Activated CD4-positive, alpha-beta T cell treated with anti-CD3 and anti-CD28 coated beads for 1 hour (primary cell): ENCODE data around the gene PRRX2.
A peak's percentile ranks its signal among the peaks of the same experiment; 100 is the strongest.
"Not testable (repeated sequence)": the region's sequence is repeated elsewhere in the genome, so short reads cannot be mapped to it uniquely, and the experiment has no call there.

Source experiments
- DNase-seq: peaks from one replicate; pipeline ENCODE4 v3.0.0-alpha.2; 2020

The PRRX2 gene

DNA sequence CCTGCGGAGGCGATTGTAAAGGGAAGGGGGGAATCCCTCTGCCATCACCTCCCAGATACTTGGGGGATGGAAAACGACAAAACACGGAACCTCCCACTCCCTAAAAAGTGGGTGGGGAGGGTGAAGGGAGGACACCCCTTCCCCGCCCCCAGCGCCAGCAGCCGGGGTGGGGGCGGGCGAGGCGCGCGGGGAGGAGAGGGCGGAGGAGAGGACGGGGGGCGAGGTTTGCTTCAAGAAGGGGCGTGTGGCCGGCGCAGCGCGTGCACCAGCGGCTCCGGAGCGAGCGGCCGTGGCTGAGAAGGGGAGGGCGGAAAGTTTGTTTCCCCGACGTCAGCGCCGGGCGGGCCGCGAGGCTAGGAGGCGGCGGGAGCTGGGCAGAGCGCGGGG is at the start of gene PRRX2:
Gene PRRX2, plus strand, starts transcription at position 259 of the 387 bp plus-strand sequence. CDS start 221 bp downstream, outside the sequence.
- peak; percentile 39 for DNase-seq

DNA sequence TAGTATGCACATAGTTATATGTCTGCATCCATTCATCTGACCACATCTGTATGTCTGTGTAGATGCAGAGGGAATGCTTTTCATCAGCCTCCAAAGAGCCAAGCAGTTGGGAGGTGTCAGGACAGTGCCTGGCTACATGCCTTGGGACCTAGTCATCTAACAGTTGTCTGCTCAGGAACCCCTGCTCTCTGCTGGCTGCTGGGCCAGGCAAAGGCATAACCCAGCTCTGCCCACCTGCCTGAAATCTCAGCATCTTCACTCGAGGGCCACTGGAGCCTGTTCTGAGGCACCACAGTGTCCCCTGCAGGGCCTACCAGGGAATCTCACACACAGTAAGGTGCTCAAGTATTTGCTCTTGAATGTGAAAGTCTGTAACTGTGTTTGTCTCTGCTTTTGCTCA is 48.3 kb upstream of the PRRX2 start:
- no peak for DNase-seq

DNA sequence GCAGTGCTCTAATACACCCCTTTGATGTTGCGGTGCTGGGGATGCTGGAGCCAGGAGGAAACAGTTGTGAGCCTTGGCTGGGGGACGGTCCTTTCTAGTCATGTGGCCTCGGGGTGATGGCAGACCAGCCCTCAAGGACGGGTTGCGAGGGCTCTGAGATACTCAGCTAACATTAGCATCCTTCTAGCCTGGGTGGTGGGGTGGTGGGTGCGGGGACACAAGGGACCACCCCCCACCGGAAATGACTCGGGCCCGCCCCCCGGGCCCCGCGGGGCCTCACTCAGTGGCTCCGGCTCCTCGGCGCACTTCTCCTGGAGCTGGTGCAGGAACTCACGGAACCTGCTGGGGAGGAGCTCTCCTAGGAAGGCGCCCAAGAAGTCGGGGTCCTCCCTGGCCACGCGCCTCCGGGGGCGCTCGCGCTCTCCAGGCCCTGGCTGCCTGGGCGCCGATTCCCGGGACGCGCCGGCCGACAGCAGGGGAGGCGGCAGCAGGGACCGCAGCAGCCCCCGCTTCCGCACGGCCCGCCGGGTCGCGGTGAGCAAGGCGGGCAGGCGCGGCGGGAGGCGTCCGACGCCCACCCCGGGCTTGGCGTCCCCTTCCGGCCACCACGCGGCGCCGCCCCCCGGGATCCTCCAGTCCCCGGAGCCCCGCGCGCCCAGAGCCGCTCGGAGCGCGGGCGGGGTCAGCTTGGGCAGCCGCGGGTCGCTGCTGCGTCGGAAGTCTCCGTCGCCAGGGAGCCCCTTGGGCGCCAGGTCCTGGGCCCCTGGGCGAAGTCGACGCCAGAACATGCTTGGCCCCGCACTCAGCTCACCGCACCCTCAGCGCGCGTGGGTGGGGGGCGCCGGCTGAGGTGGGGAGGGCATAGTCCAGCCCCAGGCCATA is 45.4 kb upstream of the PRRX2 start:
- no peak for DNase-seq

DNA sequence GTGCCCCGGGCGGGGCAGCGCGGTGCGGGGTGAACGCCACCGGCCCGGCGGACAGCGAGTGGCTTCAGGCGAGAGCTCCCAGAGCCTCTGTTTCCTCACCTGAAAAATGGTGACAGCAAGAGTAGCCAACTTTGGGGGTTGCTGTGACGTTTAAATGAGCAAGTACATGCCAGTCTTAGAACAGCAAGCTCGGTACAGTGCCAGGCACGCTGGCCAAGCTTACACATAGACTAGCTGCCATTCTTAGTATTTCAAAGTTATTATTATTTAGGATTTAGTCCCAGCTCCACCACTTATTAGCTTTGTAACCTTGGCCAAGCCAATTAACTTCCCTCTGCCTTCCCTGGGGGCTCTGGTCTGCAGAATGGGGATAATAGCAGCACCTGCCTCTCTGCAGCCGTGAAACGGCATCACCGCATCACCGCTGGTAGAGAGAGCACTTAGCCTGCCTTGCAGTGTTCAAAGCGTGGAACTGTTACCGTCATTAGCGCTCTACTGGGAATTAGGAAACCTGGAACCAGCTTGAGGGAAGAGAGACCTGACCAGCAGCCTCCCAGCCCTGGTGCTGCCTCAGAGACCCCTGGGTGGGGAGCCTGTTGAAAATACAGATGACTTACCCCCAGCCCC is 44.7 kb upstream of the PRRX2 start, which contains the start of gene C9orf50:
Gene C9orf50, minus strand, starts transcription at position 433 of the 627 bp plus-strand sequence. CDS start 527 bp downstream, outside the sequence.
- no peak for DNase-seq

DNA sequence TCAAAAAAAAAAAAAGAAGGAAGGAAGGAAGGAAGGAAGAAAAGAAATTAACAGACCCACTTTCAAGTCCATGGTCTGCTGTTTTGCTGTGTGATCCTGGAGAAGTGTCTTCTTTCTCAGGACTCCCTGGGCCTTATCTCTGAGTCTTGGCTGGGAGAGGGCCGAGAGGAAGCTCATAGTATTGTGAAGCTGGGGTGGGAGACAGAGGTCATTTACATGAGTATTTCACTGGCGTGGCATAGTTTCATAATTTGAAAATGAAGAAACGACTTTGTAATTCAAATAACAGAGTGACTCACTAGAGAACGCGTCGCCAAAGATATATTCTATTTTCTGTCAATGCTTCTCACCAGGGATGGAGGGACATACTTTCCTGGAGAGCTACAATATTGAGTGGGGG is 42.1 kb upstream of the PRRX2 start:
- DNase-seq = no peak

DNA sequence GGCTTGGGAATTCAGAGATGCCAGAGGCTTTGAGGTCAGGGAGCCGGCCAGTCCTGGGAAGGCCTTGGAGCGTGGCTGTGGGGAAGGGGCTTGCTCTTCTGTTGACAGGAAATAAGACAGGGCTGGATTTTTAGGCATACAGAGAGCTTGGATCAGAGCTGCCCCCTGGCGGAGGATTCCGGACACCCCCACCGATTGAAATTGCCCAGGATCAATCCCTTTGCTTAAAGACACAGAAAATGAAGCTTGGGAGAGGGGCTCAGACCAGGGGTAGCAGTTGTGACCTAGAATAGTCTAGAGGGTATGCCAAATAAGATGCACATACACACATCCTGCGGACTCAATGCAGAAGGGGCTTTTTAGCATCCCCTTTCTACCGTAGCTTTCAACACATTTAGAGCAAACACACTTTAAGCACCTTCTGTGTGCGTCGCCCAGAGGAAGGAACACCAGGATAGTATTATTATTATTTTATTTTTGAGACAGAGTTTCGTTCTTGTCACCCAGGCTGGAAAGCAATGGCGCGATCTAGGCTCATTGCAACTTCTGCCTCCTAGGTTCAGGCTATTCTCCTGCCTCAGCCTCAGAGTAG is 41.2 kb upstream of the PRRX2 start:
- DNase-seq = peak; percentile 48

DNA sequence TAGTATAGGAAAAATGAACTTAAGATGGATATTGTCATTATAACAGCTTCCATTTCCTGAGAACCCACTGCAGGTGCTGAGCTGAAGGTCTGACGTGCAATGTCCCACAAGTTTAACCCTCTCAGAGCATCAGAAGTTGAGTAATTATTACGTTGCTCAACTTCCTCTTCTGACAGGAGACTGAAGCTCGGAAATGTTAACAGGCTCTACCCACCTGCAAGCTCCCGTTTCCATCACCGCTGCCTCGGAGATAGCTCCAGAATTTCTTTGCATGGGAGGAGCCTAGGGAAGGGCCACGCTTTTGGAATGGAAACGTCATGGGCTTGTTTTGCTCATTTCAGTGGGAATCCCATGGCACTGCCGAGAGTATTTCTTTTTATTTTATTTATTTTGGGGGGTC is 40.5 kb upstream of the PRRX2 start:
- DNase-seq = no peak

DNA sequence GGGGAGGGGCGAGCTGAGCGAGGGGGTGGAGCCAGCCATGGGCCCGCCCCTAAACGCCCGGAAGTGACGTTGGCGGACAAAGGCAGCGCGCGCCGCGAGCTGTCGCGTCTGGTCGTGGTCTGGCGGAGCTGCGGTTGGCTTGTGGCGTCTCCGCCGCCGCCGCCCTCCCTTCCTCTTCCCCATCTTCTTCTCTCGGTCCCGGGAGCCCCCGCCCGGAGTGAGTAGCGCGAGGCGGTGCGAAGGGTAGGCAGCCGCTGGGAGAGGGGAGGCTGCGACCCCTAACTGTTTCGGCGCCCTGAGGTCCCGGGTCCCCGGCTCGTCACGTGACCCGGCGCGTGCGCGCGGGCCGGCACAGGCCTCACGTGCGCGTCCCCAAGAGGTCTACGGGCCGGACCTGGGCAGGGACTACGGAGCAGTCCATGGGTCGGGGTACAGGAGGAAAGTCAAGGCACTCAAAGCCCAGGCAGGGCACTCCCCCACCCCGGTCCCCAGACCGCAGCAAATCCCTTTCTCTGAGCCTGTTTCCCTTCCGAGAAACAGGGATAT is 39.3 kb upstream of the PRRX2 start, which contains the start of gene NTMT1:
Gene NTMT1, plus strand, starts transcription at position 85 of the 546 bp plus-strand sequence. CDS start 6,541 bp downstream, outside the sequence.
- peak; percentile 89 for DNase-seq

DNA sequence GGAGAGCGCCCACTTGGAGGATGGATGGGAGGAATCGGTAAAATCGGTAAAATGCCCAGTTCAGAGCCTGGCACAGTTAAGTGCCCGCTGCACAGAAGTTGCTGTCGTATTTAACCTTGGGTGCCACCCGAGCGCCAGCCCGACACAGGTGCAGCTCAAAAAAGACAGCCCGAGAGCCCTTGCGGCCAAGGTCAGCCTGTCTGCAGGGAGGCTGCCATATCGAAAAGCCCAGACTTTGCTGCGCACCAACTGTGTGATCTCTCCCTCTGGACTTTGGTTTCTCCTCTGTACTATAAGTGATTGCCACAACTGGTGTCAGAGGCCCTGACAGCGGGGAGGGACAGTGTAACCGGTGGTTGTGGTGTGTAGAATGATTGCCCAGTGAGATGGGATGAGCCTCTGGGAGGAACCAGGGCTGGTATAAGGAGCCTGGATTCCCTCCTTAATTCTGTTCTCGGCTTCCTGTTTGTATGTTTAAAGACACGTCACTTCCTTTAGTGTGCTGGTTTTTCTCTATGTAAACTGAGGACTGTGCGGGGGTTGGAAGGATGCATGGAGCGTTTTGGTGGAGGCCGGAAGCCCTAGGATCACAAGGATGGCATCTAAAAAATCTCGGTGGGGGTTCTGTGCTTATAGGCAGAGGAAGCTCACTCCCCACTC is 38.7 kb upstream of the PRRX2 start:
- no peak for DNase-seq

DNA sequence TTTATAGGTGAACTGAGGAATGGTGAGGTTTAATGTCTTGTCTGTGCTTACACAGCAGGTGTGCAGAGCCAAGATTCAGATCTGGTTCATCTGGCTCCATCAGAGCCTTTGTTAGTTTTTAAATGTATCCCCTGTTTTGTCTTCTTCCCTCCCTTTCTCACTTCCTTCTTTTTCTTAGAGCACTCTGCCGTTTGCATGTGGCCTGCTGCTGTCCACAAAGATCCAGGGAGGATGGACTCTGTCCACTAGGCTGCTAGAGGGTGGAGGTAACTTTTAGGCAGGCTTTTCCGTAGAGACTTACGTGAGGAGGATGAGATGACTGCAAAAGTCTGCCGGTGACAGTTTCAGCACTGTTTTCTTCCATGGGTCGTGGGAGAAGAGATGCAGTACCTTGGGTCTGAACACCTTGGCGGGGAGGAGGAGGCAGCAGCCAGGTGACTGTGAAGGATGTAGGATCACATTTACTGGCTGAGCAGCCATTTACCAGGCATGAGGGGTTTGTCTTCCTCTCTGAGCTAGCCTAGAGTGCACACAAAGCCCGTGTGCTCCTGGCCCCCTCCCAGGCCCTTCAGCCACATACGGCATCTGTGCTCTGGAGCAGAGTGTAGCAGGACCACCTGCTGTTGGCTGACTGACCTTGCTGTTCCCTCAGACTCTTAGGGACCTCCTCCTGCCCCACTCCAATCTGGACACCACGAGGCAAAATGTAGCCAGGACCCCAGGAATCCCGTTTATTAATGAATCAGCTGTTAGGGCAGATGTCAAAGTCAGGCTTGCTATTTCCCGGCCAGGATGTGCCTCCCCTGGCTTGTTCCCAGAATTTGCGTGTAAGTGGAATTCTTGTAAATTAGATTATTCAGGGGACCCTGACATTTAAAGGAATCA is 37.6 kb upstream of the PRRX2 start:
- DNase-seq = no peak

DNA sequence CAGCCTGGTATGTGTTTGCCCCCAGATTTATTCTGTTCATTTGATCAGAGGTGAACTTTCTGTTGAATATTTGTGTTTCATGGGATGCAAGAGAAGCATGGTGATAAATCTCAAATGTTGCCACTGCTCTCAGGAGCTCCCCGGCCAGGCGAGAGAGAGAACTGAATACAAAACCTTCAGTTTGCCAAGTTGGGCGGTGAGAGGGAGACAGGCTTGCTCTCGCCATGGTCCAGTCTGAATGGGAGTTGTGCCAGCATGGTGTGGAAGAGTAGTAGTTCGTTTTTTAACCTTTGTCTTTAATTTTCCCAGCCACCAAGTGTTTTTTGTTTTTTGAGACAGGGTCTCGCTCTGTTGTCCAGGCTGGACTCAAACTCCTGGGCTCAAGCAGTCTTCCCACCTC is 36.7 kb upstream of the PRRX2 start:
- DNase-seq = no peak

DNA sequence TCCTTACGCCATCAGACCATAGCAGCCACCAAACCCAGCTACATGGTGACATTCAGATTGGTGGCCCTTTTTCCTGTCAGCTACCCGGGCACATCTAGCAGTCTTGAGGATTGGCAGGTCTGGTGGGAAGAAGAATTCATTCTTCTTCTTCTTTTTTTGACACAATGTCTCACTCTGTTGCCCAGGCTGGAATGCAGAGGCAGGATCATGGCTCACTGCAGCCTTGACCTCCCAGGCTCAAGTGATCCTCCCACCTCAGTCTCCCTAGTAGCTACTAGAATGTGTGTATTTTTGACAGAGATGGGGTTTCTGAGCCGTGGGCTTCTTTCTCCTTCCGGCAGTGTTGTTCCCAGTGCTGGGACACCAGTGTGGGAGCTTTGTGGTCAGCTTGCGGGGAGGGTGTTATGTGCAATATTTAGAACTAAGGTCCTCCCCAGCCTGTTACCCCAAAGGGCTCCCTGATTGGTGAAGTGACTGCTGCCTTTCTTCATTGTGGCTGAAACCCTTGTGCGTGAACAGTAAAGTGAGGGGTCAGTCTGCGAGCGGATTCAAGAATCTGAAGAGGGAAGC is 36.1 kb upstream of the PRRX2 start:
- no peak for DNase-seq

DNA sequence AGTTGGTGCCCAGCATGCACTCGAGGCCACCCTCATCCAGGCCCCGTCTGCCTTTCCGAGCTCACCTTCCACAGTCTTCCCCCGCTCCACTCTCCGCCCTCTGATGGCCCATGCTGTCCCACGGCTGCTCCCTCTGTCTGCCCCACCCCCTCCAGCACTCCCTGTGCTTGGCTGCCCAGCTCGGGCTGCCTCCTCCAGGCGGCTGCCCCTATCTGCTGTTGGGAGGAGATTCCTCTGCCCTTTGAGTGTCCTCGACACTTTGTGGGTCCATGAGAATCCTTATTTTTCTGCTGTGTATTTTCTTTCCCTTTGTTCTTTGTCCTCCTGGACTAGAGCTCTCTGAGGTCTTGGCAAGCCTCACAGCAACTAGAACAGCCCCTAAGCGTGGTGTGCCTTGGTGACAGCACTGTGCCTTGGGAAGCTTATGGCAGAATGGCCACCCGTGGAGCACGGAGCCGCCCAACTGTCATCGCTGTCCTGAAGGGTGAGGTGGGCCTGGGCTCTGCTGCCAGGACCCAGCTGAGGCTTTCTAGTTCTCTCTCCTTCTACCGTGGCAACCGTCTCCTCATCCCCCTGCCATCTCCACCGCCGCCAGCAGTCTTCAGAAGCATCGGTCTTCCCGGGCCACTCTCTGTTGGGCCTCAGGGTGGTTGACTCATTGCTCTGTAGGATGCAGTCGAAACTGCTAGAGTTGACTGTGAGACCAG is 34.3 kb upstream of the PRRX2 start:
- DNase-seq = no peak

DNA sequence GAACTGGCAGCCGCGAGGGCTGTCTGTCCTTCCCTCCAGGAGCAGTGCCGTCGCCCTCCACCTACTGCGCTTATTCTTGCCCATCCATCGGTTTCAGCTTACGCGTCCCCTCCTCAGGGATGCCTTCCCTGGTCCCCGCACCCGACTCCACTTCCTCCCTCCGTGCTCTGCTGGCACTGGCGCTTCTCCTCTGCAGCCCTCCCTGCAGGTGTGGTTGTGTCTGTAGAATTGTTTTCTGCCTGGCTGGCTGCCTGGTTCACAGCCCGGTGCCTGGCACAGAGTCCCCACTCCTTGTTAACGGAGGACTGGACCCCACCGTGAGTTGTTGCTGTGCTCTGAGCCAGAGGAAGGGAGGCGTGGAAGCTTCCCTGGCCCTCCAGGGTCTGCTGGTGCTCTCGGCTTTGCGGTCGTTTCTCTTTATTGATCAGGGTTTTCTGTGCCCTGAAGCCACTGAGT is 33.7 kb upstream of the PRRX2 start:
- DNase-seq = no peak

DNA sequence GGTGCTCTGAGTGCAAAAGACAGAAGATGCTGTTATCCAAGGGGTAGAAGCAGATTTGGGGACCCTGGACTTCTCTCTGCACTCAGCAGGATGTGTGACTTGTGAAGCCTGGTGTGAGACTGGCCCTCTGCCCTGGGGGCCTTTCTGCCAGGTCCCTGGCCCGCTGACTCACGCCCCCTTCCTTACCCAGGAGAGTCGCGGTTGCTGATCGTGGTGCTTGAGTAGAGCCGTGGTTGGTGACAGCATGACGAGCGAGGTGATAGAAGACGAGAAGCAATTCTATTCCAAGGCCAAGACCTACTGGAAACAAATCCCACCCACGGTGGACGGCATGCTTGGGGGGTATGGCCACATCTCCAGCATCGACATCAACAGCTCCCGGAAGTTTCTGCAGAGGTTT is 33.0 kb upstream of the PRRX2 start:
- DNase-seq = no peak

DNA sequence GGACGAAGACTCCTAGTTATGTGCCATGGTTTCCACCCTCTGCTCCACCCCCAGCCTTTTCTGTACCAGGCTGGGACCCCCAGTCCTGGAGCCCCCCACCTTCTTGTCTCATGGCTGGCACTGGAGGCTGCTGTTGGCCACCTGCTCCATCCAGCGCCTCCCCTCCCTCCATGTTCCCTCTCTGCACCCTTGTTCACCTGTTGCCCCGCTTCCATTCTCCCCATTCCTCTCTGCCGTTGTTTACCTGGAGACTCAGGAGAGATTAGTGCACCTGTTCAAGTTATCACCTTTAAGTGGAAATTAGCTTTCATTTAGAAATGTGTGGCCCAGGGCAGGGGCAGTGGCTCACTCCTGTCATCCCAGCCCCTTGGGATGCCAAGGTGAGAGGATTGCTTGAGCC is 32.2 kb upstream of the PRRX2 start:
- no peak for DNase-seq

DNA sequence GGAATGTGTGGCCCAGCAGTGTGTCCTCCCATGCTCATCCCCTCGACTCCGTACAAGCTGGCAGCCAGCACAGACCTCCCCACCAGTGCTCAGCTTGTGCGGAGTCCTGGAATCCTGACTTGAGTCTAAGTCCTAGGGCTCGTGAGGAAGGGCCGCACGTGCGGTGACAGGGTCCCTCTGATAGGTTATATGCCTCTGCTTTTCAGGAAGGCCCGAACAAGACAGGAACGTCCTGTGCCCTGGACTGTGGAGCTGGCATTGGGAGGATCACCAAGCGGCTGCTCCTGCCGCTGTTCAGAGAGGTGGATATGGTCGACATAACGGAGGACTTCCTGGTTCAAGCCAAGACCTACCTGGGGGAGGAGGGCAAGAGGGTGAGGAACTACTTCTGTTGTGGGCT is 31.6 kb upstream of the PRRX2 start:
- DNase-seq = no peak

DNA sequence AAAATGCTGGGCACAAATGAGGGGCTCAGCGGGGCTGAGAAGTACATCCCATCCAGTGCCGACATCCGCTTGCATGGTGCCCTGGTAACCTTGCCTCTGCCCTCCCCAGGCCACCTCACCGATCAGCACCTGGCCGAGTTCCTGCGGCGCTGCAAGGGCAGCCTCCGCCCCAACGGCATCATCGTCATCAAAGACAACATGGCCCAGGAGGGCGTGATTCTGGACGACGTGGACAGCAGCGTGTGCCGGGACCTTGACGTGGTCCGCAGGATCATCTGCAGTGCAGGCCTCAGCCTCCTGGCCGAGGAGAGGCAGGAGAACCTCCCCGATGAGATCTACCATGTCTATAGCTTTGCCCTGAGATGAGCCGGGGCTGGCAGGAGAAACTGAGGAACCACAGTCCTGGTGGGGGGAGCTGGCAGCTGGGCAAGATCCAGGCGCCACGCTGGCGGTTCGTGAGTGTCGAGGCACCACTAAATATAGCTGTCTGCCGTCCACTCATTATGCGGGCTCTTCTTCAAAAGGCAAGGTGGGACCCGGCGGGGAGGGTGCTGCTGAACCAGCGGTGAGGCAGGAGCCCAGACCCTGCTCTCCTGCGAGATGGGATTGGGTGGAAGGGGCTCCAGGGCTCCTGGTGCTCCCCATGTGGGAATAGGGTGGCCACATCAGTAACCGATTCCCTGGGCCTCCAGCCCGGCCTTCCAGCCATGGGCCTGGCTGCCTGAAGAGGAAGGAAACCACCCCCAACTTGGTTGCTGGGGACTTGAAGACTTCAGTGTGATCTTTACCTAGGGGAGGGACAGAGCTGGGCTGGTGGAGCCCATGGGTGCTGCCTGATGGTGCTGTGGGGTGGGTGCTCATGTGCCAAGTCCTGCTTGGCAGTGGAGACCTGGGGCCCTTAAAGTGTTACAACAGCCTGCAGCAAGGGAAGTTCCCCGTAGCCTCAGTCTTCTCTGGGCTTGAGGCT is 30.1 kb upstream of the PRRX2 start:
- DNase-seq = no peak

DNA sequence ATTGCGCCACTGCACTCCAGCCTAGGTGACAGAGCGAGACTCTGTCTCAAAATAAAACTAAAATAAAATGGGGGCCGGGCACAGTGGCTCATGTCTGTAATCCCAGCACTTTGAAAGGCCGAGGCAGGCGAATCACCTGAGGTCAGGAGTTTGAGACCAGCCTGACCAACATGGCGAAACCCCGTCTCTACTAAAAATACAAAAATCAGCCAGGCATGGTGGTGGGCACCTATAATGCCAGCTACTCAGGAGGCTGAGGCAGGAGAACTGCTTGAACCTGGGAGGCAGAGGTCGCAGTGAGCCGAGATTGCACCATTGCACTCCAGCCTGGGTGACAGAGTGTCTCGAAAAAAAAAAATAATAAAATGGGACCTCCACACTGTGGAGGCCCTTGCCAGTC is 29.1 kb upstream of the PRRX2 start:
- not testable (repeated sequence) for DNase-seq
